ENCODE results near the gene NKAIN1.
"Not testable (repeated sequence)": the region's sequence is repeated elsewhere in the genome, so short reads cannot be mapped to it uniquely, and the experiment has no call there.

NKAIN1 gene

DNA sequence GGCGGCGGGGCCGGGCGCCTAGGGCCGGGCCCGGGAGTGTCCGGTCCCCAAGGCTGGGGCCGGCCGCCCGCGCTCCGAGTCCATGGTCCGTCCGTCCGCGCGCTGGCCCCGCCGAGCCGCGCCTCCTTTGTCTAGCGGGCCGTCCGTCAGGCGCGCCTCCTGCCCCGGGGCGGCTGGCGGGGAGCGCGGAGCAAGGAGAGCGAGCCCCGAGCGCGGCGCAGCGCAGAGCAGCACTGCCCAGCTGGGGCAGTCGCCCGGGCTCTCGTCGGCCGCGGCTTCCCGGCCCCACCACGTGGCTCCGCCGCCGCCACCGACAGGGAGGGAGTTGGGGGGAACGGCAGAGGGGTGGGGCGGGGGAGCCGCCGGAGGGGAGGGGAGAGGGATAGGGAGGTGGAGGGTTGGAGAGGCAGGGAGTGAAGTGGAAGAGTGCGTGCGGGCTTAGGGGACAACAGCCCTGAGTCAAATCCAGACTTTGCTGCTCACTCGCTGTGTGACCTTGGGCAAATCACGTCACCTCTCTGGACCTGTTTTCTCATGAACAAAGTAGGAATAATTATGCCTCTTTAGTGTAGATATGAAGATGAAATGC is at the start of gene NKAIN1:
Gene NKAIN1, minus strand, starts transcription at position 235 of the 589 bp plus-strand sequence. CDS start 340 bp downstream, outside the sequence.
- DNase-seq (ENCODE audit: low spot score): peak; percentile 72

DNA sequence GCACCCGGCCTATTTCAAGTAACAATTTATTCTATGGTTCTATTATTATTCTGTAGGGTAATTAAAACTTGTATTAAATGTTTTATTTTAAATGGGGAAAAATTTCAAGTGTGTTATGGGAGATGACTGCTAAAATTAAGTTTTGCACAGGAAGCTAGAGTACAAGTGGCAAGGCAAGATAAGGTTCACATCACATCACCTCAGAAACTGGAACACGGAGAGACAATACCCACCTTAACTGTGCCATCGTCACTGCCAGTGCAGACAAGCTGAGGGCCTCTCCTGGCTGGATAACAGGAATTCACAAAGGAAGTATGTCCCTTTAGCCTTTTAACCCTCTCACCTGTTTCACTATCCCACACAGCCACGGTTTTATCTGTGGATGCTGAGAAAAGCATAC is 49.3 kb upstream of the NKAIN1 start:
- no peak for DNase-seq (ENCODE audit: low spot score)

DNA sequence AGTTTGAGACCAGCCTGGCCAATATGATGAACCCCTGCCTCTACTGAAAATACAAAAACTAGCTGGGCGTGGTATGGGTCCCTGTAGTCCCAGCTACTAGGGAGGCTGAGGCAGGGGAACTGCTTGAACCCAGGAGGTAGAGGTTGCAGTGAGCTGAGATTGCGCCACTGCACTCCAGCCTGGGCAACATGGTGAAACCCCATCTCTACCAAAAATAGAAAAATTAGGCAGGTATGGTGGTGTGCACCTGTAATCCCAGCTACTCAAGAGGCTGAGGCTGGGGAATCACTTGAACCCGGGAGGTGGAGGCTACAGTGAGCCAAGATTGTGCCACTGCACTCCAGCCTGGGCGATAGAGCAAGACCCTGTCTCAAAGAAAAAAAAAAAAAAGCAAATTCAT is 48.1 kb upstream of the NKAIN1 start:
- DNase-seq (ENCODE audit: low spot score): not testable (repeated sequence)

DNA sequence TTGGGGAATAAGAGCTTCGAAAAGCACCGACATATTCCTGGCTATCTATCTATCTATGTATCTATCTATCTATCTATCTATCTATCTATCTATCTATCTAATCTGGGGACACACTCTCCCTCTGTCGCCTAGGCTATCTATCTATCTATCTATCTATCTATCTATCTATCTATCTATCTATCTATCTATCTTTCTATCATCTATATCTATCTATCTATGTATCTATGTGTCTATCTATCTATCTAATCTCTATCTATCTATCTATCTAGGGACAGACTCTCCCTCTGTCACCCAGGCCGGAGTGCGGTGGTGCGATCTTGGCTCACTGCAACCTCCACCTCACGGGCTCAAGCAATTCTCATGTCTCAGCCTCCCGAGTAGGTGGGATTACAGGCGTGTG is 42.7 kb upstream of the NKAIN1 start:
- not testable (repeated sequence) for DNase-seq (ENCODE audit: low spot score)

DNA sequence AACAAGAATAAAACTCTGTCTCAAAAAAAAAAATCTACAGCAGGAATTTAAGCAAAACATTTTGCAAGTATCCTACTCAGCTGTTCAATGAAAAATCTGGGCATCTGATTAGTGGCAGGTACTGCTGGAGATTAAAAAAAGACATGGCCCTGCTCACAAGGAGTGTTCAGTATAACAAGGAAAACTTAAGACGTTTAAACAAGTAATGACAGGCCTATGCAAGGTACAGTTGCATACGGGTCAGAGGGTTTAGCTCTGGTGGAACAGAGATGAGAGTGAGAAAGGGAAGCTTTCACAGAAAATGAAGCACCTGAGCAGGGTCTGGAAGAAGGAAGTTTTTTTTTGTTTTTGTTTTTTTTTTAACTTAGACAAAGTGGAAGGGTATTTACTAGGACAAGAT is 33.9 kb upstream of the NKAIN1 start:
- DNase-seq (ENCODE audit: low spot score): no peak

DNA sequence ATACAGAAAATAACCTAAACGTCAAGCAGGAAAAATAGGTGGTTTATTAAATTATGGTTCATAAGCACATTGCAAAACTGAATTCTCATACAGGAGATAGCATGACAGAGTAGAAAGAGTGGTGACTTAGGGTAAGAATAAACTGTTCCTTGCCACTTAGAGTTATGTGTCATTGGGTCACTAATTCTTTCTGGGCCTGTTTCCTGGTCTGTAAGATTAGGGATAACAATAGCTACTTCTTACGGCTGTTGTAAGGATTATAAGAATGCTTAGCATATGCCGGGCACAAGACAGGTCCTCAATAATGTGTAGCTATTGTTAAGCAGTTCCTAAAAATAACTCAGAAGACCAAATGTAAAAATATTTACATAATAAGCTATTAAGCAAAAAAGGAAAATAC is 32.7 kb upstream of the NKAIN1 start:
- DNase-seq (ENCODE audit: low spot score): no peak

DNA sequence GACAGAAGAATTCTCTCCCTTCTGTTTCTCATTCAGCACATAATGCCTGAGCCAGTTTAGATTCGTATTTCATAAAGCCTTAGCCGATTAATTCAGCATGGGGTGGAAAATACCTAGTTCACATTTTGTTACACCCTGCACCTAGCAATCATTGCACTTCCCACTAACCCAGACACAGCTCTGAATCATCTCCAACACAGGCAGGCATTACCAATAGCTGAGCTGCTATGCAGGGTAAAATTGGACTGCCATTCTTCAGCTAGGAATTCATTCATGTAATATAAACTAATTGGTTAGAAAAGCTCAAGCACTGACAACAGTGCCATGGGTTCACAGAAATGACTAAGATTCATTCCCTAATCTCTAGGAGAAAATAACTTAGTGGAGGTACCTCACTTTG is 26.9 kb upstream of the NKAIN1 start:
- no peak for DNase-seq (ENCODE audit: low spot score)

DNA sequence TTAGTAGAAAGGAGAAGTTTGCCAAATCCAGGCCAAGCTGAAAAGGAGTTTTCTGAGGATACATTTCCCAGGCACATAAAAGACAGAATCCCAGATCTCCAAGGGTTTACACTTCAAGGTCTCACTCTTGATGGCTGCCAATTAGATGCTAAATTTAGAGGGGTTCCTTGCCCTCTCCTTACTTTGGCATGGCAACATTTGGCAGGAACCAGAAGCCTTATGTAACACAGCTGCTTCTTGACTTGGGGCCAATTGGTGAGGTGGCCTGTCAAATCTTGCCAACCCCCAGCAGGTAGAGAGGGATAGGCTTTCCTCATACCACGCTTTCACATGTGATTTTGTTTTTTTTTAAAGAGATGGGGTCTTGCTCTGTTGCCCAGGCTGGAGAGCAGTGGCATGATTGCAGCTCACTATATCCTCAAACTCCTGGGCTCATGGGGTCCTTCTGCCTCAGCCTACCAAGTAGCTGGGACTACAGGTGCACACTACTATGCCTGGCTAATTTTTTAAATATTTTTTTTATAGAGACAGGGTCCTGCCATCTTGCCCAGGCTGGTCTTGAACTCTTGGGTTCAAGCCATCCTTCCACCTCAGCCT is 25.2 kb upstream of the NKAIN1 start:
- DNase-seq (ENCODE audit: low spot score): no peak

DNA sequence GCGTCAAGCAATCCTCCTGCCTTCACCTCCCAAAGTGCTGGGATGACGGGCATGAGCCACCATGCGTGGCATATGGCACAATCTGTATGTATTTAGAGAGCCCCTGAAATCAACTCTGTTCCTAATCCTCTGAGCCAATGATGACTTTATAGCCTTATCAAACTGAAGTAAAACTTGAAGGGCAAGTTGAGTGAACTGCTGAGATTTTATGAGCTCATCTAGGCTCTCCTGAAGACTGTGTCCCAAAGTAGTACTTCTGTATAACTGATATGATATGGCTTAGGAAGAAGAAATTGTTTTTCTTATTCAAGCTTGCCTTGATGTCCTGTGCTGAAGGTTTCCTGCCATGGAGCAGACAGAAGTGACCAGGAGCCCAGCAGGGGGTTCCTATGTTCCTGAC is 23.7 kb upstream of the NKAIN1 start:
- no peak for DNase-seq (ENCODE audit: low spot score)

DNA sequence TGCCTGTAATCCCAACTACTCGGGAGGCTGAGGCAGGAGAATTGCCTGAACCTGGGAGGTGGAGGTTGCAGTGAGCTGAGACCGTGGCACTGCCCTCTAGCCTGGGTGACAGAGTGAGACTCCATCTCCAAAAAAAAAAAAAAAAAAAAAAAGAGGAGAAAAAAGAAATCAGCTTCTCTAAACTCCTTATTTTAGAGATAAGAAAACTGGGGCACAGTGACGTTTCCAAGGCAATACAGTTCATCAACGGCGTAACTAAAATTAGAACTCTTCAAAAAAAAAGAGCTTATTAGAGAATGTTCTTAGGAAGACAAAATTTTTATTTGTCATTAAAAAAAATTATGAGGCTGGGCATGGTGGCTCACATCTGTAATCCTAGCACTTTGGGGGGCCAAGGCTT is 22.7 kb upstream of the NKAIN1 start:
- DNase-seq (ENCODE audit: low spot score): not testable (repeated sequence)

DNA sequence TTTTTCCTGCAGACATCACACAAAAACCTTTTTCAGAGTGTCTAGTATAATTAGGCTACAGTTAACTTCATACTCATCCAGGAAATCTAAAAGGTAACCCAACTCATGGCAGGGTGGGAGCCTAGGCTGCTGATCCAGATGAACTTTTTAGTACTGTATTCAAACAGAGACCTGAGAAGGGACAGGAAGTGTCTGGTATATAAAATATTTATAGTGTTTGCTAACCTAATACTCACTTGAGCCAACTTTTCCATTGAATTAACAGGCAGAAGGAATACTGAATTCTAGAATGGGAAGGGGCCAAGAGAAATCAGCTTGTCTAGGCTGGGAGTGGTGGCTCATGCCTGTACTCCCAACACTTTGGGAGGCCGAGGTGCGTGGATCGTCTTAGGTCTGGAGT is 22.2 kb upstream of the NKAIN1 start:
- no peak for DNase-seq (ENCODE audit: low spot score)

DNA sequence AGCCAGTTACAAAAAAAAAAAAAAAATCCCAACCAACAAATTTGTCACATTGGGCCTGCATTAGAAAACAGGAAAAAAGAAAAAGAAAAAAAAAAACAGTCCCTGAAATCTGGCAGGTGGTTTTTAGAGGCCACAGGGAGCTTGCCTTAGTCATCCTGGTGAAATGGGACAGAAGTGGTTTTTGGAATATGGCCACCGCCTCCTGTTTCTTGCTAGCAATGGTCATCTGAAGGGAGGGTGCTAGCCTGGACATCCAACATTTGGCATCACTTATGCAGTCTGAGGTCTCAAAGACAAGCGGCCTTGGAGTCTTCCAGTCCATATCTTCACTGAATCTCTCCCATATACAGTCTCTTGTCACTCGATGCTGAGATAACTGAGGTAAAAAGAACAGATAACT is 20.1 kb upstream of the NKAIN1 start:
- DNase-seq (ENCODE audit: low spot score): no peak

DNA sequence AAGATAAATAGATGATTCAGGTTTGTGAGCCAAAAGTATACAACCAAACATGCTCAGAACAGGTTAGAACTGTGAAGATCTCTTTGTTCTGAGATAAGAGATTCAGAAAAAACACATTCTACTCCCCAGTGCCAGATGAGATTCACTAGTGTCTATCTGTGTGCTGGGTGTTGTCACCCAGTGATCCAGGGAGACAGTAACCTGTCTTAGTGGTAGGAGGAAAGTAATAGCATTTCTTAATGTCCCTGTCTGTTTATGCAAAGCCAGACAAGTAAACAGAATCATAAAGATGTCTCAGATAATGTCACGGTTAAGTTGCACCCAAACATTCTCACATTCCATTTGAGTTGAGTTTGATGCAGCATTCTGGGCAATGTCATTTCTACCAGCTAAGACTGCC is 18.9 kb upstream of the NKAIN1 start:
- DNase-seq (ENCODE audit: low spot score): no peak

DNA sequence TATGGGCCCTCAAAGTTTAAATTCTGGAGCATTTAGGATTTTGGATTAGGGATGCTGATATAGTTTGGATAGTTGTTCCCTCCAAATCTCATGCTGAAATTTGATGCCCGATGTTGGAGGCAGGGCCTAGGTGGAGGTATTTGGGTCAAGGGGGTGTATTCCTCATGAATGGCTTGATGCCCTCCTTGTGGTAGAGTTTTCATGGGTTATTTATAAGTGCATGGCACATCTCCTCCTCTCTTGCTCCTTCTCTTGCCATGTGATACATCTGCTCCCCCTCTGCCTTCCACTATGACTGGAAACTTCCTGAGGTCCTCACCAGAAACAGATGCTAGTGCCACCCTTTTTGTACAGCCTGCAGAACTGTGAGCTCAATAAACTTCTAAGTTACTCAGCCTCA is 17.5 kb upstream of the NKAIN1 start:
- no peak for DNase-seq (ENCODE audit: low spot score)

DNA sequence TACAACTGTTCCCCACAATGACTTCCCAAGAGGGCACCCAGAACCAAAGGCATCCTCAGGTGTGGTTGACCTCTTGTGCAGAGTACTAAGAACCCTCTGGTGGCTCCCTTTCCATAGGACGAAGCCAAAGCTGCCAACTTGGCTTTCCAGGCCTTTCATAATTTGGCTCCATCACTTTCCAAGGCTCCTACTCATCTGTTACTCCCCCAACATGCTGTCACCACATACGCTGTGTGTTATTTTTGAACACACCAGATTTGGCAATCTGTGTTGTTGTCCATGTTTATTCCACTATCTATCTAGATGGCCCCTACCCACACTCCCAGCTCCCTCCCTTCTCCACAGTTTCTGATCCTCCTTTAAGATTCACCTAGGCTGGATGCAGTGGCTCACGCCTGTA is 10.2 kb upstream of the NKAIN1 start:
- no peak for DNase-seq (ENCODE audit: low spot score)

DNA sequence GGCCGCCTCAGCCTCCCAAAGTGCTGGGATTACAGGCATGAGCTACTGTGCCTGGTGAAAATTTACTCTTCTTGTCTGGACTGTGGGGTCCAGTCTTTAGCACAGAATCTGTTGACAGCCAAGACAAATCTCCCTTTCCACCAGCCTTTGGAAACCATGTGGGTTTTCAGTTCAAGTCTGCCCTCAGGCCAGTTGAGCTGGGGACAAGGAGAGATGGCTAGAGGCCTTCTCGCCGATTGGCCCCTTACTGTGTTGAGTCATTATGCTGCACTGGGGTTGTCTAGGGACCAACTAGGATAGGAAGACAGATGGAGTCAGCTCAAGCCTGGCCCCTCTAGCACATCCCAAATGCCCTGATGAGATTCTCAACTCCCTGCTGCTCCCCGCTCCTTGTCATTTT is 8.6 kb upstream of the NKAIN1 start:
- DNase-seq (ENCODE audit: low spot score): no peak

DNA sequence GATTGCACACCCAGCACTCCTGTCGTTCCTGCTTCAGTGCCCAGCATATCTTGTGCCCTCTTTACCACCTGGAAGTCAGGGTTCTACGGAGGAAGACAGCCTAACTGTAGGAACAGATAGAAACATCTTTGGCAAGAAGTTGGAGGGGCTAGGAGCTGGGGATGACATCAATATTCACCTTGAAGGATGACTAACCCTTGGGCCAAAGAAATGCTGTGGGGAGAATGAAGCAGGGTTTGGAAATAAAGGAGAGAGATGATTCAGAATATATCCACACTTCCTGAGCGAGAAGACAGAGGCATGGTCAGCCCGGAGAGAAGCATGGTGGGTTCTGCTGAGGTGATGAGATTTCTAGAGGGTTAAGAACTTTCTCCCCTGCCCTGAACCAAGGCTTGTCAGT is 4.6 kb upstream of the NKAIN1 start:
- no peak for DNase-seq (ENCODE audit: low spot score)

DNA sequence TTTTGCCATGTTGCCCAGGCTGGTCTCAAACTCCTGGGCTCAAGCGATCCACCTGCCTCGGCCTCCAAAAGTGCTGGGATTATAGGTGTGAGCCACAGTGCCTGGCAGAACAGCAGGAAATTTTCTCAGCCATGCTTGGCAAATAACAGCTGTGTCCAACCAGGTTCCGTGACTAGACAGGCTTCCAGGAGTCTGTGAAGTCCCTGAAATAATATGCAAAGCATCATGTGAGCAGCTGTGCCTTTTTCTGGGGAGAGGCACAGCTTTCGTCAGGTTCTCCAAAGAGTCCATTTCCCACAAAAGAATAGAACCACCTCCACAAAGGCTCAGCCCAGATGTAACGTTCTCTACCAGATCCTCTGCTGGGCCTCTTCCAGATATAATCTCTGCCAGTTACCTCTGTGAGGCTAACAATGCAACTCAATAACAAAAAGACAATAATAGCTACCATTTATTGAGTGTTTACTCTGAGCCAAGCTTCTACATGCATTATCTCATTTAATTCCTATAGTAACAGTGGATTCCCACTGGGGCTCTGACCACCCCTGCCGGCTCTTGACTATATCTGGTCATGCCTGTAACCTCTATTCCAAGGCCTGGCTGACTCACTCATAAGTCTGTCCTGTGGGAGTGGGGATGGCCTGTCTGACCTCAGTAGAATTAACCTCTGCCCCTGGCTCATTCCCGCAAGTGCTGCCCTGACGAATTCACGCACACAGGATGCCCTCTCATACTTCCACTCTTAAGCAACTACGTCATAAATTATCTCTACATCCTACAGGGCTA is 4.0 kb upstream of the NKAIN1 start:
- no peak for DNase-seq (ENCODE audit: low spot score)

DNA sequence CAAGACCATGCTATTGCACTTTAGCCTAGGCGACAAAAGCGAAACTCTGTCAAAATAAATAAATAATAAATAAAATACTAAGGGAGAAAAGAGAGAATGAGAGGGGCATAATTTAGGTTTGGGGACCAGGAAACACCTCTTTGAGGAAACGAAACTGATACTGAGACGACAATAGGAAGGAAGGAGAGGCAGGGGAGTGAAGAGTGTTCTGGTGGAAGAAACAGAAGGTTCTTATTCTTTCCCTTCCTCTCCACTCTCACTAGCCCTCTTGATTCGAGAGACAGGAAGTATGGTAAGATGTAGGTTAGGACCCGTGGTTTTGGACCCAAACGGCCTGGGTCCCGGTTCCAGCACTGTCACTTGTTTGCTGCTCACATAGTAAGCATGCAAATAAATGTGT is 1.6 kb upstream of the NKAIN1 start:
- no peak for DNase-seq (ENCODE audit: low spot score)

DNA sequence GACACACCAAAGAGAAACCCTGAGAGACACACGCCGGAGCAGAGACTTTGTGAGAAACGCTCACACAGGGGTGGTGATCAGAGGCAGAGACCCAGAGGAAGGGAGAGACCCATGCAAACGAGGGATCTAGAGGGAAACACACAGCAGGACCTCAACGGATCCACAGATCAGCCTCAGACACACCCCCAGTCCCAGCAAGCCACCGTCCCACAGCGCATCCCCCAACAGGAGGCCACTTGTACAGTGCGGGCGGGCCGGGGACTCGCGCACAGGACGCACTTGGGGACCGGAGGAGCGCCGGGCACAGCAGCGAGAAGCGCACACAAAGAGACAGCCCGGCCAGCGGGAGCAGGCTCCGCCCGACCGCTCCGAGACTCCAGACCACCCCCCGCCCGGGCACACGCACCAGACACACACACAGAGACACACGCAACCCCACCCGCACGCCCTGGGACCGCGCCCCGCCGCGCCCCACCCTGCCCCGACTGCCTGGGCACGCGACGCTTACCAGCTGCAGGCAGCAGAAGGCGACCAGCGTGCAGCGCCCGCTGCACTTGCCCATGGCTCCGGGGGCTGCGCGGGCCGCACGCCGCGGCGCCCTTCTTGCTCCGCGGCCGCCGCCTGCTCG is 587 bp downstream of the NKAIN1 start:
- DNase-seq (ENCODE audit: low spot score): no peak

DNA sequence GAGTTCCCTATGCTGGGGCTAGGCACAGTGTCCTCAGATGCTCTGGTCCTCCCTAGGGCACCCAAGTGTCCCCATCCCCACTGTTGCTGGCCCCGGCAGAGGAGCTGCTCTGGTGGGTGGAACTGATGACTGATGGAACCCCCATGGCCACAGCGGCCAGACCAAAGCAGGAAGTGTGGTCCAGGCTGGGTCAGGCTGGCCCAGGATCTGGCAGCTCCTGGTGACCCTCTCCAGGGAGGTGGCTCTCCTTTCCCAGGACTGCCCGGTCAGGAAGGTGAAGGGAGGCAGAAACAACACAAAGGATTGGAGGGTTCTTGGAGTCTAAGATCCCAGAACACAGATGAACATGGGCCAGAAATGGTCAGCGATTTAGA is 1.1 kb downstream of the NKAIN1 start:
- DNase-seq (ENCODE audit: low spot score): no peak

DNA sequence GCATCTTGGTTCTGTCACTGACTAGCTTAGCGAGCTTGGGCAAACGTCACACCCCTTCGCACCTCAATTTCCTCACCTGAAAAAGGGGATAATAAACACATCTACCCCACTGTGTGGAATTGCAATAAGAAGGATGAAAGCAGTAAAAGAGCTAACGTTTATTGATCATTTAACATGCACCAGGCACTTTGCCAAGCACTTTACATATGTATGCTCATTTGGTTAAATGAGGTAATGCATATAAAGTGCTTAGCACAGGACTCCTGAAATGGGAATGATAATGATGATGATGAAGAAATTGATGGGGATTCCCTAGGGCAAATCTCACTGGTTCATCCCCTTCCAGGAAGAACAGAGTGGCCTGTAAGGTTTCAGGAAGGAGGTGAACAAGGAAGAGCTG is 4.8 kb downstream of the NKAIN1 start:
- no peak for DNase-seq (ENCODE audit: low spot score)

DNA sequence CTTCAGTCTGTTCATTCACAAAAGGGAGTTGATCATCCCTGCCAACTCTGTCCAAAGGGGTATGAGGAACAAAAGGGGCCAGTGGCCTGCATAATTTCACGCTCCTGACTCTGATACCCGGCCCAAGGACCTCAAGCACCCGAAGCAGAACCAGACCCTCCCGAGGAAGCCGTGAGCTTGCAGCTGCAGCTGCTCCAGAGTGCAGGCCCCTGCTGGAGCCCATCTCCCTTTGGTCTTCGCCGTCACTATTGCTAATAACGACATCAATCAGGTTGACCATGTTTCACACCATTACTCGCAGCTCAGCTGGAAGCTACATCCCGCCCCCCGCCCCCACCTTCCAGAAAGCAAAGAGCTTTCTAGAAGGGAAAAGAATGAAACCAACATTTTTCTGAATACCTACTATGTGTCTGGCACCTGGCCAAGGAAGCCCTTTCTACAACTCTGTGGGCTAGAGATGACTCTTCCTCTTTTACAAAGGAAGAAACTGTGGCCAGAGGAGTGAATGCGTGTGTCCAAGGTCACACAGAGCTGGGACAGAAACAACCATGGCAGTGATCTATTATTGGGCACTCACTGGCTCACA is 5.5 kb downstream of the NKAIN1 start:
- no peak for DNase-seq (ENCODE audit: low spot score)

Data from GM03348 (cell line).